Mucosa of stomach (tissue), 1 donor: ENCODE measurements around the gene AGFG1.
"Not testable (repeated sequence)": the region's sequence is repeated elsewhere in the genome, so short reads cannot be mapped to it uniquely, and the experiment has no call there.

Experiments used
- H3K27me3 ChIP-seq: one replicate; pipeline ENCODE4 v1.7.0; 2013; ENCODE audit warnings: mild to moderate bottlenecking, low read length; ENCODE audit not compliant: control insufficient read depth, insufficient read depth
- H3K36me3 ChIP-seq: one replicate; pipeline ENCODE4 v1.7.0; 2013; ENCODE audit warnings: low read length; ENCODE audit not compliant: control insufficient read depth, insufficient read depth
- H3K4me1 ChIP-seq: one replicate; pipeline ENCODE4 v1.7.0; 2013; ENCODE audit warnings: mild to moderate bottlenecking, low read length; ENCODE audit not compliant: control insufficient read depth, insufficient read depth
- H3K4me3 ChIP-seq: one replicate; pipeline ENCODE4 v1.7.0; 2013; ENCODE audit warnings: low read length
- H3K9ac ChIP-seq: one replicate; pipeline ENCODE4 v1.7.0; 2013; ENCODE audit warnings: mild to moderate bottlenecking, low read length, moderate library complexity
- H3K9me3 ChIP-seq: one replicate; pipeline ENCODE4 v1.7.0; 2013; ENCODE audit warnings: mild to moderate bottlenecking, low read length, moderate library complexity; ENCODE audit not compliant: control insufficient read depth
- donor health status: Pancreatic carcinoma.

The AGFG1 gene

GRCh38 chr2:227506456-227506855 is 34.5 kb downstream of the AGFG1 start:
- H3K4me1 ChIP-seq = peaks cover 58% of the 10 kb centered on the region

GRCh38 chr2:227507963-227508362 is 36.0 kb downstream of the AGFG1 start:
- H3K9me3 ChIP-seq = no peaks in the 10 kb centered on the region
- H3K4me1 ChIP-seq = peaks cover 63% of the 10 kb centered on the region
- H3K27me3 ChIP-seq = no peaks in the 10 kb centered on the region
- no peak overlapping the region for H3K4me3 ChIP-seq
- no peaks in the 10 kb centered on the region for H3K36me3 ChIP-seq
- H3K9ac ChIP-seq = no peak overlapping the region

More at GRCh38 chr2:227506456-227506855, 34.5 kb downstream of the AGFG1 start:
- Histone ChIP-seq H3K4me3 (no peak overlapping the region), H3K36me3 (no peaks in the 10 kb centered on the region), H3K27me3 (no peaks in the 10 kb centered on the region), H3K9ac (no peak overlapping the region), H3K9me3 (no peaks in the 10 kb centered on the region)

GRCh38 chr2:227509076-227509475 is 37.1 kb downstream of the AGFG1 start:
- Histone ChIP-seq H3K9me3 (no peaks in the 10 kb centered on the region), H3K4me1 (peaks cover 58% of the 10 kb centered on the region), H3K36me3 (no peaks in the 10 kb centered on the region), H3K4me3 (no peak overlapping the region), H3K27me3 (no peaks in the 10 kb centered on the region), H3K9ac (no peak overlapping the region)

GRCh38 chr2:227509824-227510619 is 38.1 kb downstream of the AGFG1 start:
- Histone ChIP-seq H3K9me3 (no peaks in the 10 kb centered on the region), H3K4me1 (peaks cover 49% of the 10 kb centered on the region), H3K4me3 (no peak overlapping the region), H3K36me3 (no peaks in the 10 kb centered on the region), H3K9ac (peak overlapping the region; percentile 1), H3K27me3 (no peaks in the 10 kb centered on the region)

GRCh38 chr2:227510620-227510958 is 38.6 kb downstream of the AGFG1 start:
- peaks cover 49% of the 10 kb centered on the region for H3K4me1 ChIP-seq

GRCh38 chr2:227511239-227511930 is 39.4 kb downstream of the AGFG1 start:
- Histone ChIP-seq H3K4me3 (no peak overlapping the region), H3K9me3 (no peaks in the 10 kb centered on the region), H3K9ac (no peak overlapping the region), H3K4me1 (peaks cover 44% of the 10 kb centered on the region), H3K36me3 (no peaks in the 10 kb centered on the region), H3K27me3 (no peaks in the 10 kb centered on the region)

More at GRCh38 chr2:227510620-227510958, 38.6 kb downstream of the AGFG1 start:
- no peaks in the 10 kb centered on the region for H3K9me3 ChIP-seq
- no peaks in the 10 kb centered on the region for H3K36me3 ChIP-seq
- no peak overlapping the region for H3K9ac ChIP-seq
- H3K4me3 ChIP-seq = no peak overlapping the region
- no peaks in the 10 kb centered on the region for H3K27me3 ChIP-seq

- no peak overlapping the region for H3K9ac ChIP-seq
- H3K27me3 ChIP-seq = no peaks in the 10 kb centered on the region
- H3K4me3 ChIP-seq = no peak overlapping the region
- no peaks in the 10 kb centered on the region for H3K36me3 ChIP-seq
- H3K9me3 ChIP-seq = no peaks in the 10 kb centered on the region
- peaks cover 40% of the 10 kb centered on the region for H3K4me1 ChIP-seq
These were observed 40.0 kb downstream of the AGFG1 start for GRCh38 chr2:227511955-227512354.

- peaks cover 40% of the 10 kb centered on the region for H3K4me1 ChIP-seq
These were observed 41.2 kb downstream of the AGFG1 start for GRCh38 chr2:227513113-227513512.

GRCh38 chr2:227515742-227516141 is 43.8 kb downstream of the AGFG1 start:
- Histone ChIP-seq H3K9ac (no peak overlapping the region), H3K4me1 (peaks cover 23% of the 10 kb centered on the region), H3K9me3 (no peaks in the 10 kb centered on the region)

More at GRCh38 chr2:227513113-227513512, 41.2 kb downstream of the AGFG1 start:
- Histone ChIP-seq H3K4me3 (no peak overlapping the region), H3K9ac (no peak overlapping the region), H3K9me3 (no peaks in the 10 kb centered on the region), H3K36me3 (no peaks in the 10 kb centered on the region), H3K27me3 (no peaks in the 10 kb centered on the region)

GRCh38 chr2:227517724-227518123 is 45.8 kb downstream of the AGFG1 start:
- Histone ChIP-seq H3K27me3 (no peaks in the 10 kb centered on the region), H3K9me3 (no peaks in the 10 kb centered on the region), H3K4me3 (no peak overlapping the region), H3K4me1 (peaks cover 8% of the 10 kb centered on the region), H3K9ac (no peak overlapping the region), H3K36me3 (no peaks in the 10 kb centered on the region)

More at GRCh38 chr2:227515742-227516141, 43.8 kb downstream of the AGFG1 start:
- Histone ChIP-seq H3K4me3 (no peak overlapping the region), H3K36me3 (no peaks in the 10 kb centered on the region), H3K27me3 (no peaks in the 10 kb centered on the region)

- H3K27me3 ChIP-seq, H3K9me3 ChIP-seq, H3K36me3 ChIP-seq, H3K4me1 ChIP-seq, H3K9ac ChIP-seq, H3K4me3 ChIP-seq: not testable (repeated sequence)
These were observed 46.4 kb downstream of the AGFG1 start for GRCh38 chr2:227518278-227518865.

GRCh38 chr2:227521178-227521577 is 49.2 kb downstream of the AGFG1 start:
- not testable (repeated sequence) for H3K4me1 ChIP-seq, H3K9me3 ChIP-seq, H3K36me3 ChIP-seq, H3K27me3 ChIP-seq, H3K9ac ChIP-seq, H3K4me3 ChIP-seq
